H1 (cell line): ENCODE measurements around the gene SMO. TPM values are rescaled to one million over a fixed set of nuclear protein-coding genes. Genes with fewer than 3 reads are reported as not detected.
A peak's percentile ranks its signal among the peaks of the same experiment; 100 is the strongest.

Experiments
- CTCF ChIA-PET: fragments of 300-600 bp; sonication (Branson Sonifier 250); formaldehyde crosslinking; loops from one replicate; lab custom pipeline; 2021; ENCODE audit not compliant: partially characterized antibody; lab: Charles Lee
- POLR2A ChIA-PET: fragments of 300-600 bp; sonication (Branson Sonifier 250); formaldehyde crosslinking; loops from one replicate; lab custom pipeline; 2021; ENCODE audit warnings: inconsistent platforms; ENCODE audit not compliant: partially characterized antibody; lab: Charles Lee
- DNase-seq, 2 experiments: peaks; one replicate each; pipeline versions ENCODE4 v3.0.0 to v3.0.0-alpha.2; 2010 to 2022; ENCODE audit warnings: low spot score in 2 of 2, low read depth in 1 of 2, mixed read lengths in 1 of 2
- FAIRE-seq: peaks from 2 replicates; lab custom pipeline; 2011; peaks lifted over from hg19 to GRCh38; lab: Jason Lieb, UNC
- H2AFZ ChIP-seq: 2 replicates; pipeline ENCODE4 v1.8.1; 2012; ENCODE audit warnings: low read length, inconsistent platforms
- H2AK5ac ChIP-seq: 2 replicates; pipeline ENCODE4 v1.6.1; 2013; ENCODE audit warnings: low read depth, low read length
- H2BK120ac ChIP-seq: replicated peaks from 2 replicates; pipeline ENCODE3; 2013; ENCODE audit warnings: low read depth, low read length, inconsistent platforms
- H2BK12ac ChIP-seq: 2 replicates; pipeline ENCODE4 v1.6.1; 2013; ENCODE audit warnings: low read depth, low read length
- H2BK15ac ChIP-seq: 2 replicates; pipeline ENCODE4 v1.6.1; 2013; ENCODE audit warnings: low read length
- H2BK20ac ChIP-seq: 2 replicates; pipeline ENCODE4 v1.6.1; 2013; ENCODE audit warnings: low read length
- H2BK5ac ChIP-seq: 2 replicates; pipeline ENCODE4 v1.6.1; 2013; ENCODE audit warnings: low read depth, low read length
- H3K14ac ChIP-seq: 2 replicates; pipeline ENCODE4 v1.6.1; 2013; ENCODE audit warnings: inconsistent platforms; ENCODE audit not compliant: insufficient read length
- H3K18ac ChIP-seq: 2 replicates; pipeline ENCODE4 v1.6.1; 2013; ENCODE audit warnings: low read length; ENCODE audit errors: extremely low read depth
- H3K23ac ChIP-seq: 2 replicates; pipeline ENCODE4 v1.6.1; 2013; ENCODE audit warnings: inconsistent platforms; ENCODE audit not compliant: insufficient read length
- H3K23me2 ChIP-seq: 2 replicates; pipeline ENCODE4 v1.6.1; 2013; ENCODE audit warnings: low read depth, low read length
- H3K27ac ChIP-seq: 2 replicates; pipeline ENCODE4 v1.6.1; 2011; ENCODE audit warnings: low read depth, low read length, inconsistent platforms
- H3K27me3 ChIP-seq, 4 experiments: replicated peaks in 1 of 4; 1 replicate in 1 of 4; 2 replicates in 3 of 4; pipeline versions ENCODE4 v1.6.1 to v1.8.1; 2011 to 2013; ENCODE audit warnings: low read length in 3 of 4, mild to moderate bottlenecking in 3 of 4, inconsistent platforms in 2 of 4, mixed read lengths in 2 of 4, moderate library complexity in 1 of 4; ENCODE audit not compliant: control insufficient read depth in 3 of 4, insufficient read depth in 3 of 4; ENCODE audit errors: extremely low read depth in 1 of 4
- H3K36me3 ChIP-seq, 4 experiments: 2 replicates each; pipeline versions ENCODE4 v1.6.1 to v1.8.1; 2011 to 2013; ENCODE audit warnings: mild to moderate bottlenecking in 4 of 4, low read length in 3 of 4, moderate library complexity in 2 of 4, control low read depth in 1 of 4, inconsistent platforms in 1 of 4; ENCODE audit not compliant: insufficient read depth in 4 of 4, control insufficient read depth in 2 of 4
- H3K4ac ChIP-seq: replicated peaks from 2 replicates; pipeline ENCODE3; 2013; ENCODE audit warnings: low read length, low read depth, mixed read lengths, inconsistent platforms; ENCODE audit not compliant: insufficient read length
- H3K4me1 ChIP-seq, 4 experiments: replicated peaks in 1 of 4; 1 replicate in 1 of 4; 2 replicates in 3 of 4; pipeline versions ENCODE4 v1.6.1 to v1.8.1; 2011 to 2013; ENCODE audit warnings: low read length in 3 of 4, inconsistent platforms in 2 of 4, mixed read lengths in 1 of 4; ENCODE audit not compliant: insufficient read depth in 4 of 4, control insufficient read depth in 3 of 4
- H3K4me2 ChIP-seq, 2 experiments: 2 replicates each; pipeline versions ENCODE4 v1.6.1 to v1.8.1; 2011 to 2013; ENCODE audit warnings: low read depth in 2 of 2, low read length in 2 of 2, control low read depth in 1 of 2, inconsistent platforms in 1 of 2, mild to moderate bottlenecking in 1 of 2; ENCODE audit not compliant: insufficient read depth in 1 of 2
- H3K4me3 ChIP-seq, 4 experiments: fragments of 200-600, 300-600 bp in 1 of 4; sonication (generic), shearing (Covaris generic), sonication (Bioruptor Twin) in 1 of 4; 2 replicates each; pipeline versions ENCODE4 v1.5.1 to v1.8.1; 2011 to 2016; ENCODE audit warnings: low read length in 4 of 4, low read depth in 3 of 4, control low read depth in 2 of 4, inconsistent platforms in 2 of 4, mild to moderate bottlenecking in 2 of 4, mixed read lengths in 1 of 4, moderate library complexity in 1 of 4; ENCODE audit not compliant: insufficient read depth in 2 of 4; ENCODE audit errors: extremely low read depth in 1 of 4
- H3K56ac ChIP-seq: replicated peaks from 2 replicates; pipeline ENCODE3; 2013; ENCODE audit warnings: low read depth, mild to moderate bottlenecking, mixed read lengths, low read length, inconsistent platforms; ENCODE audit not compliant: insufficient read length
- H3K79me1 ChIP-seq: 2 replicates; pipeline ENCODE4 v1.6.1; 2013; ENCODE audit warnings: low read depth, low read length, control low read depth
- H3K79me2 ChIP-seq, 2 experiments: 2 replicates each; pipeline versions ENCODE4 v1.6.1 to v1.8.1; 2012 to 2013; ENCODE audit warnings: low read length in 2 of 2, mild to moderate bottlenecking in 2 of 2, inconsistent platforms in 1 of 2; ENCODE audit not compliant: insufficient read depth in 2 of 2, control insufficient read depth in 1 of 2
- H3K9ac ChIP-seq, 4 experiments: replicated peaks in 1 of 4; 1 replicate in 1 of 4; 2 replicates in 3 of 4; pipeline versions ENCODE4 v1.6.1 to v1.8.1; 2011 to 2013; ENCODE audit warnings: low read depth in 3 of 4, low read length in 3 of 4, control low read depth in 2 of 4, mild to moderate bottlenecking in 2 of 4, moderate library complexity in 2 of 4, inconsistent platforms in 1 of 4; ENCODE audit errors: extremely low read depth in 1 of 4
- H3K9me3 ChIP-seq, 2 experiments: 2 replicates each; pipeline versions ENCODE4 v1.6.1 to v1.8.1; 2012 to 2013; ENCODE audit warnings: mild to moderate bottlenecking in 2 of 2, moderate library complexity in 2 of 2, control low read depth in 1 of 2, inconsistent platforms in 1 of 2, low read depth in 1 of 2, low read length in 1 of 2, mixed read lengths in 1 of 2; ENCODE audit not compliant: insufficient read depth in 2 of 2
- H4K20me1 ChIP-seq, 2 experiments: replicated peaks in 1 of 2; 2 replicates each; pipeline versions ENCODE3 to v1.8.1; 2011 to 2013; ENCODE audit warnings: inconsistent platforms in 2 of 2, low read length in 2 of 2, mild to moderate bottlenecking in 1 of 2; ENCODE audit not compliant: insufficient read depth in 2 of 2, control insufficient read depth in 1 of 2
- H4K5ac ChIP-seq: 2 replicates; pipeline ENCODE4 v1.6.1; 2013; ENCODE audit warnings: low read length, low read depth, mixed read lengths, inconsistent platforms; ENCODE audit not compliant: insufficient read length
- H4K8ac ChIP-seq: 2 replicates; pipeline ENCODE4 v1.8.0; 2013; ENCODE audit warnings: mild to moderate bottlenecking, moderate library complexity, low read length, inconsistent platforms; ENCODE audit not compliant: insufficient read depth; ENCODE audit errors: extremely low read depth
- H4K91ac ChIP-seq: replicated peaks from 2 replicates; pipeline ENCODE3; 2013; ENCODE audit warnings: low read length, mixed read lengths, inconsistent platforms; ENCODE audit not compliant: insufficient read length
- NANOG ChIP-seq: IDR thresholded peaks from 2 replicates; pipeline ENCODE4 v1.6.1; 2011; ENCODE audit warnings: low read length, low read depth, mild to moderate bottlenecking, inconsistent platforms; ENCODE audit not compliant: insufficient read depth, poor library complexity, severe bottlenecking
- POLR2A ChIP-seq, 2 experiments: IDR thresholded peaks; 1 replicate in 1 of 2; 2 replicates in 1 of 2; pipeline ENCODE4 v1.6.1; 2011; ENCODE audit warnings: low read depth in 2 of 2, low read length in 2 of 2, mild to moderate bottlenecking in 2 of 2; ENCODE audit errors: control extremely low read depth in 1 of 2
- POLR2AphosphoS5 ChIP-seq: IDR thresholded peaks from 2 replicates; pipeline ENCODE4 v1.6.1; 2011; ENCODE audit warnings: low read depth, low read length
- WGBS, 2 experiments: shearing (Covaris generic) in 1 of 2; methylation state at CpG; one replicate each; pipeline versions ENCODE4 v1.1.6 to v1.1.7; 2013 to 2015; ENCODE audit warnings: low lambda C conversion rate in 2 of 2, mixed read lengths in 2 of 2, inconsistent platforms in 1 of 2, low coverage in 1 of 2, missing lambda C conversion rate in 1 of 2; ENCODE audit not compliant: insufficient replicate concordance in 2 of 2, insufficient coverage in 1 of 2, insufficient read length in 1 of 2; ENCODE audit errors: extremely low coverage in 1 of 2, missing lambda C conversion rate in 1 of 2; 5-methylcytosine and 5-hydroxymethylcytosine counted together
- polyA plus RNA-seq, 7 experiments: library from polyadenylated mRNA; depleted of rRNA in 3 of 7; stranded (reverse) in 5 of 7; unstranded in 2 of 7; fragments of >200 nt in 5 of 7; fragments of 200-250 nt in 2 of 7; gene quantifications; 1 replicate in 5 of 7; 2 replicates in 1 of 7; 4 replicates in 1 of 7; pipeline versions ENCODE4 v1.2.1 to v1.2.3, GENCODE V29; 2011 to 2013; ENCODE audit warnings: missing spikeins in 2 of 7, mixed read lengths in 2 of 7
- total RNA-seq: library from RNA; stranded (reverse); fragmentation: NEBNext Ultra II Directional; extraction: Animal tissue kit (Norgen Biotek cat#: 25700); gene quantifications from 2 replicates; pipeline ENCODE4 v1.2.1, GENCODE V29; 2021

SMO gene
- total and polyA plus RNA-seq, 2 of the 8 experiments (the other 6 are each of a cell fraction or from before 2014, with no cell fraction given): 64.5 to 67.6 TPM

GRCh38 chr7:129168231-129169021 lies 20.0 kb upstream of the SMO start:
- Histone ChIP-seq H3K4me1 (peaks cover 10 to 17% (median 12%) of the 10 kb centered on the region in 4 experiments), H2BK15ac (peak overlapping the region; percentile 85), H3K9me3 (no peaks in the 10 kb centered on the region), H3K14ac (no peak overlapping the region), H3K79me1 (no peaks in the 10 kb centered on the region), H3K18ac (peak overlapping the region; percentile 73), H3K4me3 (peak overlapping the region; percentile 26 to 62 (median 50)), H3K27ac (peak overlapping the region; percentile 84), H4K5ac (peak overlapping the region; percentile 70), H4K8ac (peak overlapping the region; percentile 97; the same call in 1 of the 2 replicates), H2AK5ac (no peak overlapping the region), H3K56ac (peak overlapping the region; percentile 17), H2BK12ac (peak overlapping the region; percentile 92), H2AFZ (peak overlapping the region; percentile 48; the same call in 1 of the 2 replicates), H2BK120ac (peak overlapping the region; percentile 65), H4K20me1 (no peaks in the 10 kb centered on the region), H3K9ac (peak overlapping the region; percentile 40 to 81 (median 60)), H3K23me2 (peaks cover 8% of the 10 kb centered on the region), H2BK5ac (peak overlapping the region; percentile 87), H4K91ac (peak overlapping the region; percentile 58), H2BK20ac (no peak overlapping the region), H3K23ac (no peak overlapping the region), H3K27me3 (no peaks in the 10 kb centered on the region; a peak in 1 of 7 replicates), H3K4ac (no peak overlapping the region), H3K79me2 (no peaks in the 10 kb centered on the region), H3K4me2 (peak overlapping the region; percentile 76 to 77), H3K36me3 (peaks cover 0 to 3% (median 0%) of the 10 kb centered on the region in 4 experiments; a peak in 3 of 8 replicates)
- WGBS, 2 experiments: 30% methylated on average over 20 of the region's 20 CpGs; no CpG with 5 or more reads in 1 of the 2 experiments
- FAIRE-seq: no peak
- CTCF ChIA-PET: interaction anchor here (0.6 to 19.3 kb wide), 13 partner anchors 11 to 162 kb away, joined by 3 to 258 read pairs (median 4); no protein-coding TSS in a partner anchor
- POLR2A ChIA-PET: interaction anchor here (0.7 to 6.4 kb wide), 23 partner anchors 9 to 337 kb away, joined by 3 to 116 read pairs (median 6); partner anchors contain the start of genes SMO, STRIP2, TNPO3 and TSPAN33
- DNase-seq: peak in 1 of 2 experiments; percentile 58
- TF ChIP-seq POLR2A (IDR thresholded peaks at IDR 0.05; ENCODE audit: control extremely low read depth in 1 of 2, low read depth in 2 of 2, low read length in 2 of 2) (peak in 1 of 2 experiments; percentile 56; a peak in 2 of 3 replicates), NANOG (no peak), POLR2AphosphoS5 (peak; percentile 20)
